Measurements from ENCODE around the gene SFT2D1.

Gene SFT2D1

DNA sequence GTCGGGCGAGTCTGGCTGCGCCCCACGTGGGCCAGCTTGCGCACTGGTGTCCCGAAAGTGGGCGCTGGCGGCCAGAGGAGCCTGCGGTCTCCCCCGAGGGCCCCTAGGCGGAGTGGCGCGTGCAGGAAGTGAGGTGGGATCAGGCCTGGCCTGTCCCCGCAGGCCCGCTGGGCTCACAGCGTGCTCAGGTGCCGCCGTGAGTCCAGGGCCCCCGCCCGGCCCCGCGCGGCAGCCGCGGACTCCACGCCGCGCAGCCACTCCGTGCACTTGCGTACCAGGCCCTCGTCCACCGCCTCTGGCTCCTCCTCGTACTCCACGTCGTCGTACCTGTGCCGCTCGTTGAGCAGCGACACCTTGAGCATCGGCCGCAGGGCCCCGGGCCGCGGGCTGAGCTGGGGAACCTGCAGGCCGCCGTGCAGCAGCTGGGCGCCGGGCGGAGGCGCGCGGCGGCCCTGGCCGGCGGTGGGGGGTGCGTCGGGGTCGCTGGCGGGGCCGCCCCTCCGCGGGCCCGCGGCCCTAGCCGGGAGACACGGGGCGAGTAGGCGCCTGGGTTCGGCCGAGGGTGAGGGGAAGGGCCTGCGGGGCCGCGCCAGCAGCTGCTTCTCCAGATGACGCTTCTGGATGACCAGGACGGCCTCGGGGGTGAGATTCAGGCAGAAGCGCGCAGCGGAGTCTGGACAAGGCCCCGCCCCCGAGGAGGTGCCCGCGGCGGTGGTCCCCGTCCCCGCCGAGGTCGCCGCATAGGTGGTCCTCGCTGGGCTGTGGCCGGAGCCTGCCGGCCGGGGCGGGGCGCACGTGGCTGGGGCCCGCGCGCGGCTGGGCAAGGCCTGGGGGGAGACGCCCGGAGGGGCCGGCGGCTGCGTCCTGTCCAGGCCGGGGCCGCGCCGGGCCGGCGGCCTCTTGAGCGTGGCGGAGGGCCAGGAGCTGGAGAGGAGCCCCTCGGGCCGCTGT, 35.0 kb downstream of the SFT2D1 start:
- no peak for DNase-seq (ENCODE audit: low read depth in 3 of 3)

DNA sequence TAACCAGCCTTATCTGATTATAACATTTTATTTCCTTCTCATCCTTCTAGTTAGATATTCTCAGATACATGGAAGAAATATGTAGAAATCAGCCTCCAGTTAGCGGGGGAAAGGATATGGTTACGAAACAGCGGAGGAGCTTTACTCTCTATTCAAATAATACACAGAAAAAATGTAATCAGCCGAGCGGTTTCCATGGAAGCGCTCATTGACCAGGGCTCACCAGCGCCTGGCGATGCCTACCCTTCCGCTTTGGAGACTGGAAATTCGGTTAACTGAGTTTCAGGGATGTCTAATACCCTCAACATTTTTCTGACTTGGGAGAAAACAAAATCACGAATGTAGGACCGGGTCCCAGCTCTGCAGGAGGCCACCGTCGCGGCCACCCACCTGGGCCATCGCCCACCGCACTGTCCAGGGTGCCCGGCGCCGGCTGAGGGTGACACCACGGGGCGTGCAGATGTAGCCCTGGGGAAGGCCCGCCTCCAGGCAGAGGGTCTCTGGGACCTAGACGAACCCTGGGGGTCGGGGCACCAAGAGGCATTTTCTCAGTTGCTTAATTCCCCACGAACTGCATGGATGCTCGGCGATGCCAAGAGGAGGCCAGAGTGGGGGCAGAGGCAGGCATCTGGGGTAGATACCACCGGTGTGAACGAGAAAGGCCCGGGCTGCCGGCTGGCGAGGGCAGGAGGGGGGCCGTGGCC, 35.8 kb downstream of the SFT2D1 start:
- no peak for DNase-seq (ENCODE audit: low read depth in 3 of 3)

DNA sequence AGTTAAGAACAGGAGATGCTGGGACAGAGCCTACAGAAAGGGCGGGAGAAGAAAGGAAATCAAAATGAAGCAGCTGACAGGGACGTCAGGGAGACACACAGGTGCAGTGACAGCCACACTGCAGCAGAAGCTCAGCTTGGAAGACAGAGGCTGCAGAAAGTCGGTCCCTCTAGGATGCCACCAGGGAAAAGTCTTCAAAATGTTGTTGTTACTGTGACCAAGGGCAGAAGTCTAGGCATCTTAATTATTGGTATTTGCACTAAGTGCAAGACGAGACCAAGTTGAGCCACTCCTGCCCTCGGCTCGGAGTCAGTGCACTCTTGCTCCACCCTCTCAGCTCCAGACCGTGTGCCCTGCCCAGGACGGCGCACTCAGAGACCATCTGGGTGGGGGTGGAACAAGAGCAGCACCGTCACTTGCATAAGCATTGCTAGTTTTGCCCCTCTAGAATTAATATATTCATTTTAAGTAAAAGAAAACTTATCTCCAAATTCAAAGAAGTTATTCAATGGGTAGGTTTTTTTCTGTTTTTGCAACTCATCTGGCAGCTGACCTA, 36.7 kb downstream of the SFT2D1 start:
- no peak for DNase-seq (ENCODE audit: low read depth in 3 of 3)

DNA sequence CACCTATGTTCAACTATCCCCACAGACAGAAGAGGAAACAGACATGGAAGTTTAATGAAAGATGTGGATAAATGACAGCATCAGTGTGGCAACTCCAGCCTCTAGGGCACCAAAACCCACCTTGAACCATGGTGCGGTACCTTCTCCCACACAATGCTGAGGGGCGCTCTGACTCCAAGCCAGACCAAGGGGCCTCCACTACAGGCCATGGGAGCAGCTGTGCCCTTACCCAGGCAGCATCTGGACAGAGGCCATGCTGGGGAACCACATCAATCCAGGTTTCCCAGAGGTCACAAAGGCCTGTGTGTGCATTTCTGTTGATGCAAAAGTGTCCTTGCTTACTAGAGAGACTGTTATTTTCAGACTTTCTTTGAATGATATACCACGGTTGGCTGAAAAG, 38.2 kb downstream of the SFT2D1 start:
- DNase-seq (ENCODE audit: low read depth in 3 of 3), result no peak

DNA sequence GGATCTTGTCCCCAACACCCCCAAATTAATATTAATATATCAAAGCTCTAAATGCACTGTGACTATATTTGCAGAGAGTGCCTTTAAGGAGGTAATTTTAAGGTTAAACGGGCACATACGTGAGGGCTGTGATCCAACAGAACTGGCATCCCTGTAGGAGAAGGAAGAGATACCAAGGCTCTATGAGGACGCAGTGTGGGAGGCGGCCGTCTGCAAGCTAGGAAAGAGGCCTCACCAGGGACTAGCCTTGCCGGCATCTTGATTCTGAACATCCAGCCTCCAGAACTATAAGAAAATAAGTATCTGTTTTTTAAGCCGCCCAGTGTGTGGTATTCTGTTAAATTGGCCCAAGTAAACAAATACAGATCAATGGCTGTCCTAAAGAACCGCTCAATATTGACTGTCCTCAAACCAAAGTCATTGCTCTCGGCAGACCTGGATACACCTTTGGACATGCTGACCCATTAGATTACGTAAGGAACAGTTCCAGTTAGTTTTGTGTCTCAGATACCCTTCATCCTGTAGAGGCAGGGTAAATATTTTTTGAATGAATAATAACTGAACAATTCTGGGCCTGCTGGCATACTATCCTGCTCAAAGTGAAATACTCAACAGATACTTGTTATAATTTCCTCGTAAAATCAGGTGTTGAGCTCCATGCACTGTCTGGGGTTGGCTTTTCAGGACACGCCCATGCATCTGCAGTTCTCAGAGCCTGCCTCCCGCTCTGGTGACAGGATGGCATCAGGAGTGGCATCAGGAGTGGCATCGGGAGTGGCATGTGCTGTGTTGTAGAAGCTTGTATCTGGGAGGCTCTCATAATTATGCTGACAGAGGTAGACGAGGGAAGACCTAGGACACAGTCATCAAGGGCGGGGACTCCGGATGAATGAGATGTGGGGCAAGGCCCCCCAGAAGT, 40.5 kb downstream of the SFT2D1 start:
- no peak for DNase-seq (ENCODE audit: low read depth in 3 of 3)

DNA sequence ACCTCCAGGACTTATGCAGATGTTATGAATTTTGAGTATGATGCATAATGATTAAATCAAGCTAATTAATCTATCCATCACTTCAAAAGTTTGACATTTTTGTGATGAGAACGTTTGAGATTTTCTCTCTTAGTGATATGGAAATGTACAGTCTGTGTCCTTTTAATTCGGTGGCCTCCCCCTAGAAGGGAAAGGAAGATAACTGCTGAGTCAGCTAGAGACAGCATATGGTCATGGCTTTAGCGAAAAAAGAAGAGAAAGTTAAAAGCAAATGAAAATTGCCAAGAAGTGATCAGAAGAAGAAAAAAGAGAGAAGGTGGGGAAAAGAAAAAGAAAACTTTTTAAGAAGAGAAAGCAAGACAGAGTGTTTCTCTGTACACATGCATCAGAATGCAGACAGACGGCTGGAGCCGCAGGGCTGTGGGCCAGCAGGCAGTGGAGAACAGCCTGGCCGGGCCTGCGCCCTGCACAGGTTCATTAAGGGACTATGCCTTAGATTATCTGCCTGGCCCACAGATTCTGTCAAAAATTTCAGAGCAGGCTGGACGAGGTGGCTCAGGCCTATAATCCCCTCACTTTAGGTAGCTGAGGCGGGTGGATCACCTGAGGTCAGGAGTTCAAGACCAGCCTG, 41.9 kb downstream of the SFT2D1 start:
- DNase-seq (ENCODE audit: low read depth in 3 of 3), result no peak

- no peak for DNase-seq (ENCODE audit: low read depth in 3 of 3)
These were observed 44.7 kb downstream of the SFT2D1 start for GRCh38 chr6:166297606-166298005.

- no peak for DNase-seq (ENCODE audit: low read depth in 3 of 3)
These were observed 46.1 kb downstream of the SFT2D1 start for GRCh38 chr6:166296035-166296883.

GRCh38 chr6:166293731-166294584, 48.4 kb downstream of the SFT2D1 start:
- no peak for DNase-seq (ENCODE audit: low read depth in 3 of 3)

DNA sequence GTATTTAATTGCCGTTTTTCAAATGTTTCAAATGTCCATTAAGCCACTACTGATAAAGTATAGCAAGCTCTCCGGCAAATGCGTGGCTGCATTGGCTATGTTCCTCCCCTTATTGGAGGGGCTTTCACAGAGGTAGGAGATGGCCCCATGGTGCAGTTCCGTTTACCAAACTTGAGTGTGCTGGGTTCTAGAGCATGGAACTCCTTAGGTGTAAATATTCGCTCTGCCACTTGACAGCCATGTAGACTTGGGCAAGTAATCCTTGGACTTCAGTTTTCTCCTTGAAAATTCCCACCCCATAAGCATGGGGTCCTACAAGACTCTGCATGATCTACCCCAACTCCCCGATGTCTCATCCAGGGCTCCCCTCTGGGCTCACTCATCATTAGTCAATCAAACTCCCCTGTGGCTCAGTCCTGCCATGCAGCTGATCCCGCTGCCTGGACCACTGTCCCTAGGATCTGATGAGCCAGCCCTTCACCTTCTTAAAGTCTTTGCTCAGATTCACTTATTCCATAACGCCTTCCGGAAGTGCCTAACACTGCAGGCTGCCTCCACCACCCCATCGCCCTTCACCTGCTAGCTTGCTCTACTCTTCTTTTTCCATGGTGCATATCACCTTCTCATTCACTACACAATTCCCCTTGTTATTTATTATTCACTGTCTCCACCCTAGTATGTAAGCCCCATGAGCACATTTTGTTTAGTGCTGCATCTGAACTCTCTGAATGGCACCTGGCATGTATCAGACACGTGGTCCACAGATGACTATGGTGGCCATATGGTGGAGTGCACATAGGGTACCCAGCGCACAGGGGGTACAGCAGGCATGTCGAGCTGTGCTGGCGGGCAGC, 52.9 kb downstream of the SFT2D1 start:
- DNase-seq (ENCODE audit: low read depth in 3 of 3), result no peak

DNA sequence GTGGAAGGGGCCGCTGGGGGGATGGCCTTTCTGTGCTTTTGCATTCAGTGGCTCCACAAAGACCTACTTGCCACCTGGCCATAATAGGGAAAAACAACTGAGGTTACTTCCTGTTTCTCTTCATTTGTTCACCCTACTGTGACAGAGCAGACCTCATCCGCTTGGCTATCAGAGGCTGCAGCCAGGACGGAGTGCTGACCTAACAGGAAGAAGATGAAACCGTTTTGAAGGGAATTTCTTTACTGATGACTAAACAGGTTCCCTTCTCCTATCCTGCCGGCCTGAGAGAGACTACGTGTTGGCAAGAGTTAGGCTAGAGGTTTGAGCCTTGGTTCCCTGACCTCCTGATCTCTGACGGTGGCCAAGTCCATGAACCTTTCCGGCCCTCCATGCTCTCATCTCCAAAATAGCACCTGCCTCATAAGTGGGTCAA, 55.5 kb downstream of the SFT2D1 start:
- no peak for DNase-seq (ENCODE audit: low read depth in 3 of 3)

GRCh38 chr6:166285233-166285632, 57.1 kb downstream of the SFT2D1 start:
- DNase-seq (ENCODE audit: low read depth in 3 of 3), result no peak

GRCh38 chr6:166284640-166285039, 57.7 kb downstream of the SFT2D1 start:
- DNase-seq (ENCODE audit: low read depth in 3 of 3), result no peak

- DNase-seq (ENCODE audit: low read depth in 3 of 3), result no peak
These were observed 59.8 kb downstream of the SFT2D1 start for GRCh38 chr6:166282394-166283032.

- no peak for DNase-seq (ENCODE audit: low read depth in 3 of 3)
These were observed 61.2 kb downstream of the SFT2D1 start for GRCh38 chr6:166281104-166281503.

DNA sequence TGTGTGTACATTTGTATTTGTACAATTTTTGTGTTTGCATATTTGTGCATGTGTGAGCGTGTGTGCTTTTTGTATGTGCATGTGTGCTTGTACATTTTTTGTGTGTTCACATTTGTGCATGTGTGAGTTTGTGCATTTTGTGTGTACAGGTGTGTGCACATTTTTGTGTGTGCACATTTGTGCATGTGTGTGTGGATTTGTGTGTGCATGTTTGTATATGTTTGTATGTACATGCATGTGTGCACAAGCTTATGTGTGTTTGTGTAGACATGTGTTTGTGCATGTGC, 63.0 kb downstream of the SFT2D1 start:
- no peak for DNase-seq (ENCODE audit: low read depth in 3 of 3)

- no peak for DNase-seq (ENCODE audit: low read depth in 3 of 3)
These were observed 63.6 kb downstream of the SFT2D1 start for GRCh38 chr6:166278579-166279392.

Measured in stimulated activated CD4-positive, alpha-beta T cell treated with anti-CD3 and anti-CD28 coated beads, TNF-alpha, amount 100 ng/mL, for 4 hours (primary cell).